GM21526 (cell line): Measurements from ENCODE around the gene AMDHD2.
A peak's percentile ranks its signal among the peaks of the same experiment; 100 is the strongest.
"Not testable (repeated sequence)": the region's sequence is repeated elsewhere in the genome, so short reads cannot be mapped to it uniquely, and the experiment has no call there.

Experiments
- ATAC-seq: cut with Tn5 transposase; IDR thresholded peaks from one replicate; pipeline ENCODE4 v1.9.1; 2021; ENCODE audit warnings: moderate library complexity; ENCODE audit not compliant: unreplicated experiment, low FRiP score

Gene AMDHD2, protein sequence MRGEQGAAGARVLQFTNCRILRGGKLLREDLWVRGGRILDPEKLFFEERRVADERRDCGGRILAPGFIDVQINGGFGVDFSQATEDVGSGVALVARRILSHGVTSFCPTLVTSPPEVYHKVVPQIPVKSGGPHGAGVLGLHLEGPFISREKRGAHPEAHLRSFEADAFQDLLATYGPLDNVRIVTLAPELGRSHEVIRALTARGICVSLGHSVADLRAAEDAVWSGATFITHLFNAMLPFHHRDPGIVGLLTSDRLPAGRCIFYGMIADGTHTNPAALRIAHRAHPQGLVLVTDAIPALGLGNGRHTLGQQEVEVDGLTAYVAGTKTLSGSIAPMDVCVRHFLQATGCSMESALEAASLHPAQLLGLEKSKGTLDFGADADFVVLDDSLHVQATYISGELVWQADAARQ

DNA sequence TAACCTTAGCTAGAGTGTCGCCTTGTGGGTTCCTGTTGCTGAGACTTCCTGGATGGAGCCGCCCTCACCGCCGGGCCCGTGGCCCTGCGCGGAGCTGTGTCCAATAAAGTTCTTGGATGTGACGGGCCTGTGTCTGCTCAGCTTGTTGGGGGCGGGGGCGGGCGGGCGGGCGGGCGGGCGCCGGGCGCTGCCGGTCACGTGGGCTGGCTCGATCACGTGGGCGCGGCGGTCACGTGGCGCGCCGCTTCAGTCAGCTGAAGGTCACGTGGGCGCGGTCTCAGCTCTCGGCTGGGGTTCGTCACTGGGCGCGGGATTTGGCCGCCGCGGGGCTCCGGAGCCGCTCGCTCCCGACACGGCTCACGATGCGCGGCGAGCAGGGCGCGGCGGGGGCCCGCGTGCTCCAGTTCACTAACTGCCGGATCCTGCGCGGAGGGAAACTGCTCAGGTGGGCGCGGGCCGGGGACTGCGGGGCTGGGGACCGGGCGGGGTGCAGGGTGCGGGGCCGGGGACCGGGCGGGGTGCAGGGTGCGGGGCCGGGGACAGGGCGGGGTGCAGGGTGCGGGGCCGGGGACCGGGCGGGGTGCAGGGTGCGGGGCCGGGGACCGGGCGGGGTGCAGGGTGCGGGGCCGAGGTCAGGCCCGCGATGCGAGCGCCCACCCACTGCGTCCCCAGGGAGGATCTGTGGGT lies at the start of gene AMDHD2:
TSS of gene AMDHD2 (plus strand) at position 275 of the 687 bp plus-strand sequence. CDS start at position 363, 88 bp downstream.
- peak; percentile 41 for ATAC-seq

- no peak for ATAC-seq
Measured at GRCh38 chr16:2470603-2471015, 49.6 kb upstream of the AMDHD2 start.

DNA sequence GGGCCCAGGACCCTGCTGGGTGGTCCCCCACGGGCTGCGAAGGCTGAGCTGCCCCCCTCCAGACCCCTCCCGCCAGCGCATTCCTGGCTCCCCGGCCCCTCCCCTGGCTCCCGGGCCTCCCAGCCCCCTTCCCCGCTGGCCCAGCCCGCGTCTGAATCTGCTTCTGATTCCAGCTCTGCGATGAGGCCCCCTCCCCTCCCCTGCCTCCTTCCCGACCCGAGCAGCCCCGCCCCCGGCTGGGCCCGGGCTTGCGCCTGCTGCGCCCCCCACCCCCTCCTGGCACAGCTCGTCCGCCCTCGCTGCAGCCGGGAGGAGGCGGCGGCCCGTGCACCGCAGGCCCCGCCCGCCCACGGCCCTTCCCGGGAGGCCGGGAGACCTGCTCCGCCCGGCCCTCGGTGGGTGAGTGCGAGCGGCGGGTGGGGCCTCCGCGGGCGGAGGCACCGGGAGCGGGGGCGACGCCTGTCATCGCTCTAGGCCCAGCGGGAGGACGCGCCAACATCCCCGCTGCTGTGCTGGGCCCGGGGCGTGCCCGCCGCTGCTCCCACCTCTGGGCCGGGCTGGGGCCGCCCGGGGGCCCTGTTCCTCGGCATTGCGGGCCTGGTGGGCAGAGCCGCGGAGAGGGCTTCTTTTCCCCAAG lies 49.0 kb upstream of the AMDHD2 start, which contains the start of gene NTN3:
TSS of gene NTN3 (plus strand) at position 282 of the 637 bp plus-strand sequence. CDS start 405 bp downstream, outside the sequence.
- no peak for ATAC-seq

DNA sequence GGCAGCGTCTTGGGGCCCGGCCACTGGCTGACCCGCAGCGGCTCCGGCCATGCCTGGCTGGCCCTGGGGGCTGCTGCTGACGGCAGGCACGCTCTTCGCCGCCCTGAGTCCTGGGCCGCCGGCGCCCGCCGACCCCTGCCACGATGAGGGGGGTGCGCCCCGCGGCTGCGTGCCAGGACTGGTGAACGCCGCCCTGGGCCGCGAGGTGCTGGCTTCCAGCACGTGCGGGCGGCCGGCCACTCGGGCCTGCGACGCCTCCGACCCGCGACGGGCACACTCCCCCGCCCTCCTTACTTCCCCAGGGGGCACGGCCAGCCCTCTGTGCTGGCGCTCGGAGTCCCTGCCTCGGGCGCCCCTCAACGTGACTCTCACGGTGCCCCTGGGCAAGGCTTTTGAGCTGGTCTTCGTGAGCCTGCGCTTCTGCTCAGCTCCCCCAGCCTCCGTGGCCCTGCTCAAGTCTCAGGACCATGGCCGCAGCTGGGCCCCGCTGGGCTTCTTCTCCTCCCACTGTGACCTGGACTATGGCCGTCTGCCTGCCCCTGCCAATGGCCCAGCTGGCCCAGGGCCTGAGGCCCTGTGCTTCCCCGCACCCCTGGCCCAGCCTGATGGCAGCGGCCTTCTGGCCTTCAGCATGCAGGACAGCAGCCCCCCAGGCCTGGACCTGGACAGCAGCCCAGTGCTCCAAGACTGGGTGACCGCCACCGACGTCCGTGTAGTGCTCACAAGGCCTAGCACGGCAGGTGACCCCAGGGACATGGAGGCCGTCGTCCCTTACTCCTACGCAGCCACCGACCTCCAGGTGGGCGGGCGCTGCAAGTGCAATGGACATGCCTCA lies 48.3 kb upstream of the AMDHD2 start:
- no peak for ATAC-seq

DNA sequence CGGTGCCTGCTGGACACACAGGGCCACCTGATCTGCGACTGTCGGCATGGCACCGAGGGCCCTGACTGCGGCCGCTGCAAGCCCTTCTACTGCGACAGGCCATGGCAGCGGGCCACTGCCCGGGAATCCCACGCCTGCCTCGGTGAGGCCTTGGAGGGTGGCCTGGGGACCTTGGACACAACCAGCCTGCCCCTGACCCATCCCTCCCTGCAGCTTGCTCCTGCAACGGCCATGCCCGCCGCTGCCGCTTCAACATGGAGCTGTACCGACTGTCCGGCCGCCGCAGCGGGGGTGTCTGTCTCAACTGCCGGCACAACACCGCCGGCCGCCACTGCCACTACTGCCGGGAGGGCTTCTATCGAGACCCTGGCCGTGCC lies 47.7 kb upstream of the AMDHD2 start:
- no peak for ATAC-seq

GRCh38 chr16:2472885-2473445 lies 47.2 kb upstream of the AMDHD2 start:
- ATAC-seq: no peak

DNA sequence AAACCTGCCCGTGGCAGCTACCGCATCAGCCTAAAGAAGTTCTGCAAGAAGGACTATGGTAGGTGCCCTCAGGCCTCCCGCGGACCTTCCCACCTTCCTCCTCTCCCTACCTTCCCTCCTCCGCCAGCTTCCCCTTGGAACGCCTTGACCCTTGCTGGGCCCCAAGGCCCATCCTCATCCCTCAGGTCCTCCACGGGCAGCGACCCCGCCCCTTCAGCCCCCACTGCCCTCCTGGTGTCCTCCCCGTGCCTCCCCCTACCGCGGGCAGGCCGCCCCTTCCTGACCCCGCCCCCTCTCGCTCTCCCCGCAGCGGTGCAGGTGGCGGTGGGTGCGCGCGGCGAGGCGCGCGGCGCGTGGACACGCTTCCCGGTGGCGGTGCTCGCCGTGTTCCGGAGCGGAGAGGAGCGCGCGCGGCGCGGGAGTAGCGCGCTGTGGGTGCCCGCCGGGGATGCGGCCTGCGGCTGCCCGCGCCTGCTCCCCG lies 46.7 kb upstream of the AMDHD2 start:
- no peak for ATAC-seq

DNA sequence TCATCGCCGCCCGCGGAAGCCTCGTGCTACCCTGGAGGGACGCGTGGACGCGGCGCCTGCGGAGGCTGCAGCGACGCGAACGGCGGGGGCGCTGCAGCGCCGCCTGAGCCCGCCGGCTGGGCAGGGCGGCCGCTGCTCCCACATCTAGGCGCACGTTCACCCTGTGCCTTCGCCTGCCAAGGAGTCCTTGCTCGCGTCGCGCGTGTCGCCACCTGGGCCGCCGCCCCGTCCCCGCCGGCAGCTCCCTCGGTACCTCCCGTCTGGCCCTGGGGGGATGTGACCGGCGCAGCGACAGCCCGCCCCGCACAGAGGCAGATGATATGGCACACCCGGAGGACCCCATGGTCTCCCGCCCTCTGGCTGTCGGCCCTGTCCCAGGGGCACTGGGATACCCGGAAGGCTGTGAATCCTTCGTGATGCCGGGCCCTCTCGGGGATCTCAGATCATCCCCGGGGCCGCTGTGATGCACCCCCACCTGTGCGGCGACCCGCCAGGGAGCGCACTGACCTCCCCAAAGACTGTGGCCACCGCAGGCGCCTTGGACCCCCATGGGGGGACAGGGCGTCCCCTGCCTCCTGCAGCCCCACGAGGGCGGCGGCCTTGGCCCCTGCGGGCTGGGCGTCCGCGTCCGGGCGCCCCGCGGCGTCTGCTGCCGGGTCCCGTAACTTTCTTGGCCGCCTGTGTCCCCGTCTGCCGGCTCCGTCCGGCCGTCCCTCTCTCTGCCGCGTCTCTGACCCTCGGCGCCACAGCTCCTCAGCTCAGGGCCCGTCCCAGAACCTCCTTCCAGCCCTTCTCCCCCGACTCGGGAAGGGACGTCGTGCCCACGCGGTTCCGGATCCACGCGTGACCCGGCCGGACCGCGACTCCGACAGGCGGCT lies 45.9 kb upstream of the AMDHD2 start:
- ATAC-seq: no peak

- ATAC-seq: no peak
Measured at GRCh38 chr16:2474877-2475412, 45.2 kb upstream of the AMDHD2 start, which contains the start of gene TBC1D24. TBC1D24 (plus strand) TSS chr16:2475127; CDS start chr16:2496149, 21,022 bp downstream.

DNA sequence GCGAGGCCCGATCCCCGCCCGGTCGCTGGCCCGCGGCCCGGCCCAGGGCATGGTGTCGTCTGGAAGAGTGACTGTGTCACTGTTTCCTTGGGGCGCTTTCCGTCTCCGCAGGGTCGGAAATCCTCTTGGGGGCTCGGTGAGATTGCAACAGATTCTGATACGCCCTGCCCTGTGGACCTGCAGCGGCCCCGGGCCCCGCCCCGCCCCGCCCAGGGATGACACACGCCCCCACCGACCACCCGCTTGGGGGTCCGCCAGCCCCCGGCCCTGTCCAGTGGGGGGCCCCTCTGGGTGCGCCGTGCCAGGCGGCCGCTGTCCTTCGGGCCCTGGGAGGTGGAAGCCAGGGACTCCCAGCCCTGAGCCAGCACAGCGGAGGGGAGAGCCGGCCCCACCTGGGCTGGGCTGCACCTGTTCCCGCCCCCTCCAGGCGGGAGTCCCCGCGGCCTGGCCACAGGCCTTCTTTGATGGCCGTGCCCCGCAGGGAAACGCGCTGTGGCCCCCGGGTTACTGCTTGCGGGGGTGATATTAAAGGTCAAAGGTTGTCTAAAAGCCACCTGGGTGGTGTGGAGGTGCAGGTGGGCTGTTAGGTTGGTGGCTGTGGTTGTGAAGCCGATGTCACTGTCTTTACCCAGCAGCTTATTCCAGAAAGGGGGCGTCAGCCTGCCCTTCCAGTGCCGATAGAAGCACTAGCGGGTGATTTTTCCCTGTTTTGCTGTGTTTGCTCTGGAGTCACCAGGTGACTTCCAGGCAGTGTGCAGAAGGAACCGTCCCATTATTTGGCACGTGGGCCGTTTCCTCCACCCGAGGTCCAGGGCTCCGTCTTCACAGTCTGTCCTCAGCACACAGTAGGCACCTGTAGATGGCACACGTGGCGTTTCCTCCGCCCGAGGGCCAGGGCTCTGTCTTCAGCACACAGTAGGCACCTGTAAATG lies 44.5 kb upstream of the AMDHD2 start:
- no peak for ATAC-seq

DNA sequence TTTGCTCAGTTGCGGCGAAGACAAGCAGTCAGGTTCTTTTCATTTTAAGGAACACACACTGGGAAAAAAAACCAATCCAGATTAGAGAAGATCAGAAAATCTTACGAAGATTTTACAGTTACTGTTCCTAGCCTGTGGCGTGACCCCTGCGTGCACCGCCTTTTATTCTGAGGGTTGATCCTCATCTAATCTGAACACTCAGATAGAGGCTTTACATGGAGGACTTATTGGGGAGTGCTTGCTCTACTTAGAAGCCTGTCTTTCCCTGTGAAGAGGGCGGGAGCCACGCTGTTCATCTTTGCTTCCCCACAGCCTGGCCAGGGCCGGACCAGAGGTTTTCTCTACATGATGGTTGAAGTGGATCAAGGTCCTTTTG lies 43.8 kb upstream of the AMDHD2 start:
- no peak for ATAC-seq

DNA sequence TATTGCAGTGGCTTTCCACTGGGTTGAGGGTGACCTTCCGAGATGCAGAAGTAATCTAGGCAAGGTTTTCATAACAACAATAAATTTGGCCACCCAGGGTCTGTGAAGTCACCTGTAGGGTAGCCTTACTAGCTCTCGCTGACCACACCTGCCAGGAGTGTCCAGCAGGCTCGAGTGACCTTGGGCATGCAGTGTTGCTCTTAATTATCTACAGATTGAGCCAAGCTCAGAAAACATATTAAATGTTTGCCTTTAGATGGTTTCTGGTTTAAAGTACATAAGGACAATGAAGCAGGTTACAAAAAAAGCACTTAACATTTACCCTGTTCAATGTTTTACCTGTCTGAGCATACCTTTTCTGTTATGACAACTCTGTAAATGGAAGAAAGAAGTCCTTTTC lies 43.4 kb upstream of the AMDHD2 start:
- ATAC-seq: no peak

DNA sequence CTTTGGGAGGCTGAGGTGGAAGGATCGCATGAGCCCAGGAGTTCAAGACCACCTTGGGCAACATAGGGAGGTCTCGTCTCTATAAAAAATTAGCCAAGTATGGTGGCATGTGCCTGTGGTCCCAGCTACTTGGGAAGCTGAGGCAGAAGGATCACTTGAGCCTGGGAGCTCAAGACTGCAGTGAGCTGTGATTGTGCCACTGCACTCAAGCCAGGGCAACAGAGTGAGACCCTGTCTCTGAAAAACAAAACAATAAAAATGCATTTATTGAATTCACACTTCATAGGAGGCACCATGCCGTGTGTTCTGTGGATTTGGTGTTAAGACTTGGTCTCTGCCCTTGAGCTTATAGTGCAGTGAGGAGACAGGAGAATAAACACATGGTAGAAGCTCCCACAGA lies 42.8 kb upstream of the AMDHD2 start:
- ATAC-seq: no peak

DNA sequence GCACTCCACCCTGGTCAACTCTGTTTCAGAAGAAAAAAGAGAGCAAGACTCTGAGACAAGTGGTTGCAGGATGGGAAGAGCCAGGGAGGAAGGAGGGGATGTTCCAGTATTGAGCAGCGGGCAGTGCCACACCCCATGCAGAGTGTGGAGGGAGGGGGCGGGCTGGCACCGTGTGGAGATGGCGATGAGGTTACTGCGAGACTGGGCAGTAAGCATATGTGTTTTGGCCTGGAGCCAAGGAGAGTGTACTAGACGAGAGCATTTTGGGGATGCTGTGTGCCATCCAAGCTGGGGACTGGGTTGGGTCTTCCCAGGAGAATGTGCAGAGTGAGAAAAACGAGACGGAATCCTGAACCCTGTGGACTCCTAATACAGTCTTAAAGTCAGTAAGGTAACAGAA lies 41.9 kb upstream of the AMDHD2 start:
- ATAC-seq: no peak

- ATAC-seq: not testable (repeated sequence)
Measured at GRCh38 chr16:2479996-2480395, 40.2 kb upstream of the AMDHD2 start.

GRCh38 chr16:2480948-2481347 lies 39.2 kb upstream of the AMDHD2 start:
- ATAC-seq: no peak

DNA sequence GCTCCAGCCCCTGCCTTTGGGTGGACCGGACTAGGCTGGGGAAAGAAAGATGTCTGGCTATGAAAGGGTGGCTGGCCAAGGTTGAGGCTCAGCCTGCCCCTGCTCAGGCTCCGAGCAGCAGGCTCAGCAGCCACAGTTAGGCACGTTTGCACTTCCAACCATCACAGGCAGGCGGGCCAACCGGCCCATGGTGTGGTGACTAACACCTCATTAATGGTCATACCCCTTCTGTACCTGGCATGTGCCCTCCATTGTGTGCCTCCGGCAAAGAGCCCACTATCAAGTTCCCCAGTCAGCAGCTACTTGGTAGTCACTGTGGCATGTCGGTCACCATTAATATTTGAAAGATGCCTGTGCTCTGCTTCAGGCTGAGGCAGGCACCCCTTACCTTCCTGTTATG lies 38.5 kb upstream of the AMDHD2 start:
- ATAC-seq: no peak

GRCh38 chr16:2482249-2482648 lies 37.9 kb upstream of the AMDHD2 start:
- no peak for ATAC-seq
